ENCODE measurements around the gene TRIO.

DNA sequence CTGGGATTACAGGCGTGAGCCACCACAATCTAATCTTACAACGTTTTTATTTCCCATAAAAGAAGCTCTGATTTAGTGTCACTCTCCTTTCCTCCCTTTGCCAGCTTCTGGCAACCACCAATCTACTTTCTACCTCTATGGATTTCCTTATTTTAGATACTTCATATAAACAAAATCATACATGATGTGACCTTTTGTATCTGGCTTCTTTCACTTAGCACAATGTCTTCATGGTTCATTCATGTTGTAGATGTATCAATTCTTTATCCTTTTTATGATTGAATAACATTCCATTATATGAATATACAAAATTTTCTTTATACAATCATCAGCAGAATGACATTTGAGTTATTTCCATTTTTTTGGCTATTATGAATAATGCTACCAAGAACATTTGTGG lies 9.7 kb upstream of the TRIO start:
- TF ChIP-seq, protein P1, sequence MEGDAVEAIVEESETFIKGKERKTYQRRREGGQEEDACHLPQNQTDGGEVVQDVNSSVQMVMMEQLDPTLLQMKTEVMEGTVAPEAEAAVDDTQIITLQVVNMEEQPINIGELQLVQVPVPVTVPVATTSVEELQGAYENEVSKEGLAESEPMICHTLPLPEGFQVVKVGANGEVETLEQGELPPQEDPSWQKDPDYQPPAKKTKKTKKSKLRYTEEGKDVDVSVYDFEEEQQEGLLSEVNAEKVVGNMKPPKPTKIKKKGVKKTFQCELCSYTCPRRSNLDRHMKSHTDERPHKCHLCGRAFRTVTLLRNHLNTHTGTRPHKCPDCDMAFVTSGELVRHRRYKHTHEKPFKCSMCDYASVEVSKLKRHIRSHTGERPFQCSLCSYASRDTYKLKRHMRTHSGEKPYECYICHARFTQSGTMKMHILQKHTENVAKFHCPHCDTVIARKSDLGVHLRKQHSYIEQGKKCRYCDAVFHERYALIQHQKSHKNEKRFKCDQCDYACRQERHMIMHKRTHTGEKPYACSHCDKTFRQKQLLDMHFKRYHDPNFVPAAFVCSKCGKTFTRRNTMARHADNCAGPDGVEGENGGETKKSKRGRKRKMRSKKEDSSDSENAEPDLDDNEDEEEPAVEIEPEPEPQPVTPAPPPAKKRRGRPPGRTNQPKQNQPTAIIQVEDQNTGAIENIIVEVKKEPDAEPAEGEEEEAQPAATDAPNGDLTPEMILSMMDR (IDR thresholded peaks at IDR 0.05) = no peak
- TF ChIP-seq POLR2A (IDR thresholded peaks at IDR 0.05) = no peak
